Fibroblast of skin of back (primary cell): ENCODE measurements around the gene VAT1. TPM values are rescaled to one million over a fixed set of nuclear protein-coding genes. Genes with fewer than 3 reads are reported as not detected.
"Not testable (repeated sequence)": the region's sequence is repeated elsewhere in the genome, so short reads cannot be mapped to it uniquely, and the experiment has no call there.

Experiments
- DNase-seq: peaks from one replicate; pipeline ENCODE4 v3.0.0-alpha.2; 2013
- polyA plus RNA-seq, 2 experiments: library from polyadenylated mRNA; unstranded; fragments of 120-200 nt; gene quantifications; one replicate each; pipeline ENCODE4 v1.2.1, GENCODE V29; 2013; ENCODE audit not compliant: insufficient read length in 2 of 2

The VAT1 gene
- 223 TPM for polyA plus RNA-seq (2013, experiment 1 of 2; ENCODE audit: insufficient read length)
- polyA plus RNA-seq (2013, experiment 2 of 2; ENCODE audit: insufficient read length): 239 TPM

- DNase-seq: peak; percentile 78
These were observed at the start of gene VAT1 for GRCh38 chr17:43021741-43022512. Gene VAT1, minus strand, starts transcription at chr17:43022385. Its CDS starts 63 bp downstream, at chr17:43022322.

GRCh38 chr17:43070872-43071271, 48.7 kb upstream of the VAT1 start:
- DNase-seq: no peak

- no peak for DNase-seq
These were observed 48.1 kb upstream of the VAT1 start for GRCh38 chr17:43070257-43070656.

- DNase-seq: no peak
These were observed 47.2 kb upstream of the VAT1 start for GRCh38 chr17:43069368-43069898.

- no peak for DNase-seq
These were observed 46.6 kb upstream of the VAT1 start for GRCh38 chr17:43068570-43069367.

GRCh38 chr17:43062984-43063638, 40.9 kb upstream of the VAT1 start:
- DNase-seq: no peak

- no peak for DNase-seq
These were observed 33.9 kb upstream of the VAT1 start for GRCh38 chr17:43056051-43056450.

GRCh38 chr17:43053008-43053407, 30.8 kb upstream of the VAT1 start:
- DNase-seq: not testable (repeated sequence)

- DNase-seq: no peak
These were observed 29.8 kb upstream of the VAT1 start for GRCh38 chr17:43051969-43052368.

- no peak for DNase-seq
These were observed 21.8 kb upstream of the VAT1 start for GRCh38 chr17:43044024-43044423.

- peak; percentile 28 for DNase-seq
These were observed 21.1 kb upstream of the VAT1 start for GRCh38 chr17:43043307-43043706.

- DNase-seq: peak; percentile 19
These were observed 19.9 kb upstream of the VAT1 start for GRCh38 chr17:43042025-43042628.

GRCh38 chr17:43040655-43041054, 18.5 kb upstream of the VAT1 start:
- DNase-seq: no peak

GRCh38 chr17:43039646-43040045, 17.5 kb upstream of the VAT1 start:
- no peak for DNase-seq

- no peak for DNase-seq
These were observed 12.7 kb upstream of the VAT1 start for GRCh38 chr17:43034894-43035293.

GRCh38 chr17:43033948-43034881, 12.0 kb upstream of the VAT1 start:
- DNase-seq: no peak

GRCh38 chr17:43031666-43032065, 9.5 kb upstream of the VAT1 start:
- no peak for DNase-seq

- DNase-seq: no peak
These were observed 8.1 kb upstream of the VAT1 start for GRCh38 chr17:43030137-43030767.

- no peak for DNase-seq
These were observed 6.2 kb upstream of the VAT1 start for GRCh38 chr17:43028221-43028861.
